ENCODE data around the gene FILIP1L.

GRCh38 chr3:99967796-99968195, 146.5 kb downstream of the FILIP1L start:
- TF ChIP-seq IRF2 (CRISPR knock-in tag; IDR thresholded peaks at IDR 0.05), result no peak
- no peak for TF ChIP-seq FOXK1 (CRISPR knock-in tag; IDR thresholded peaks at IDR 0.05; ENCODE audit: borderline replicate concordance, low read depth)
- no peak for TF ChIP-seq POLR2A (IDR thresholded peaks at IDR 0.05; ENCODE audit: insufficient read depth in 1 of 2, low read depth in 2 of 2, low read length in 2 of 2)
- no peak for TF ChIP-seq NFKBIZ (CRISPR knock-in tag; IDR thresholded peaks at IDR 0.05)
- TF ChIP-seq ZNF746 (CRISPR knock-in tag; IDR thresholded peaks at IDR 0.05), result no peak
- TF ChIP-seq ZNF850 (CRISPR knock-in tag; conservative IDR thresholded peaks at IDR 0.05), result no peak
- no peak for TF ChIP-seq CHD2 (IDR thresholded peaks at IDR 0.05; ENCODE audit: low read depth, low read length)
- TF ChIP-seq SNAPC5 (CRISPR knock-in tag; IDR thresholded peaks at IDR 0.05; ENCODE audit: borderline replicate concordance), result no peak
- no peak for TF ChIP-seq ZNF121 (CRISPR knock-in tag; IDR thresholded peaks at IDR 0.05)
- no peak for TF ChIP-seq KDM4B (CRISPR knock-in tag; IDR thresholded peaks at IDR 0.05)
- no peak for TF ChIP-seq EP300 (IDR thresholded peaks at IDR 0.05; ENCODE audit: low read depth in 2 of 2, low read length in 2 of 2)
- TF ChIP-seq EP300 (CRISPR knock-in tag; IDR thresholded peaks at IDR 0.05; ENCODE audit: borderline replicate concordance), result no peak
- TF ChIP-seq, protein P1, sequence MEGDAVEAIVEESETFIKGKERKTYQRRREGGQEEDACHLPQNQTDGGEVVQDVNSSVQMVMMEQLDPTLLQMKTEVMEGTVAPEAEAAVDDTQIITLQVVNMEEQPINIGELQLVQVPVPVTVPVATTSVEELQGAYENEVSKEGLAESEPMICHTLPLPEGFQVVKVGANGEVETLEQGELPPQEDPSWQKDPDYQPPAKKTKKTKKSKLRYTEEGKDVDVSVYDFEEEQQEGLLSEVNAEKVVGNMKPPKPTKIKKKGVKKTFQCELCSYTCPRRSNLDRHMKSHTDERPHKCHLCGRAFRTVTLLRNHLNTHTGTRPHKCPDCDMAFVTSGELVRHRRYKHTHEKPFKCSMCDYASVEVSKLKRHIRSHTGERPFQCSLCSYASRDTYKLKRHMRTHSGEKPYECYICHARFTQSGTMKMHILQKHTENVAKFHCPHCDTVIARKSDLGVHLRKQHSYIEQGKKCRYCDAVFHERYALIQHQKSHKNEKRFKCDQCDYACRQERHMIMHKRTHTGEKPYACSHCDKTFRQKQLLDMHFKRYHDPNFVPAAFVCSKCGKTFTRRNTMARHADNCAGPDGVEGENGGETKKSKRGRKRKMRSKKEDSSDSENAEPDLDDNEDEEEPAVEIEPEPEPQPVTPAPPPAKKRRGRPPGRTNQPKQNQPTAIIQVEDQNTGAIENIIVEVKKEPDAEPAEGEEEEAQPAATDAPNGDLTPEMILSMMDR (CRISPR knock-in tag; IDR thresholded peaks at IDR 0.05), result no peak

Measured in HepG2 (cell line).